ENCODE measurements around the gene PTPN14. TPM values are rescaled to one million over a fixed set of nuclear protein-coding genes. Genes with fewer than 3 reads are reported as not detected.
A peak's percentile ranks its signal among the peaks of the same experiment; 100 is the strongest.

The PTPN14 gene
- total RNA-seq, 1 donor: 104 TPM

DNA sequence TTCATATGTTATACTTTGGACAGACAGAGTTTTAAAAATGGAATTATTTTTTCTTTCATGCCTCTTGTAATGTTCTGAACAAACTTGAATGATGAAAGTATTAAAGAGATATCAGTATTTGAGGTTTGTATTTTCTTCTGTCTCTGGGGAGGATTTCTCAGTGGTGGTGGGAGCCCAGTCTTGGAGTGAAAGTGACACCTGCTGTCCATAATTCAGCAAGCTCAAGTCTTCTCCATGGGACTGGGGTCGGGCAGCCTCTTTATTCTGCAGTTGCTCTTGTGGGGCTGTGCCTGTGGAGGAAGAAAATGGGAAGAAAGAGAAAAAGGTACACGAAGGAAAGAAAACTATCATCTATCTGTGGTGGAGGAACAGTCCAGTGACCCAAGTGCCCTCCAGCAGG is 214.4 kb downstream of the PTPN14 start:
- DNase-seq (ENCODE audit: low read depth): no peak
- TF ChIP-seq CTCF (IDR thresholded peaks at IDR 0.05; ENCODE audit: insufficient read depth, low read depth, low read length): no peak
- no peak overlapping the region for H3K4me3 ChIP-seq (ENCODE audit: low read depth, low read length)

- no peak for TF ChIP-seq CTCF (IDR thresholded peaks at IDR 0.05; ENCODE audit: insufficient read depth, low read depth, low read length)
- H3K4me3 ChIP-seq (ENCODE audit: low read depth, low read length): no peak overlapping the region
- DNase-seq (ENCODE audit: low read depth): no peak
These were observed 215.8 kb downstream of the PTPN14 start for GRCh38 chr1:214335567-214335966.

DNA sequence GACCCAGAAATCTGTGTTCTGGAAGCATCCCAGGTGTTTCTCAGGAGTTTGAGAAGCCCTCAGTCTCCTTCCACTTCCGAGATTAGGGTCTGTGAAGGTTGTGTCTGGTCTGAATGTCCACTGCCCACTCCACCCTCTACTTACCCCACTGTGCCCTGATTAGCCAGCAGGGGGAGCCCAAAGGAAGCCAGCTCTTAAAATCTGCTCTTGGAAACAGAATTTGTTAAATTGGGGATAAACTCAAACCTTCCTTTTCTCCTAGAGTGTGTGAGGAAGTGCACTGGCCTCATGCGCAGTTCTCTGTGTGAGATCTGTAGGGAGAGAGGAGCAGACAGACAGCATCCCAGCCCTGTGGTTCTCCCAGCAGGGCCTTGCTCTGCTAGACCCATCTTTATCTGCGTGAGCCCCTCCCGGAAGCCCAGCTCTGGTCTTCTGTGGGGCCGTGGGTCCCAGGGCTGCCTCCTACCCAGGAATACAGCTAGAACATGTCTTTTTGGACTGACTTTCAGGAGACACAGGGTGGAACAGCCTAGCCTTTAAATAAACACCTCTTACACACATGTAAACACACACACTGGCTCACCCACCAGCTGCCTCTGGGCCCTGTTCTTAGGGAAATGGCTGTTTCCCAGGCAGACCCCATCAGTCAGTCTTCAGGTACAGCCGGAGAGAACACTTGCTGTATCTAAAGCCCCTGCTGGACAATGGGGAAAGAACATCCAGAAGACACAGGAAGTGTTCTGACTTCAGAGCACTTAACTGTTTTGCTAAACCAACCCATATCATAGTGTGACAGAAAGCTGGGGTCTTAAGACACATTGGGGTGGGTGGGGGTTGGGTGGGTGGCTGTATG is 218.2 kb downstream of the PTPN14 start:
- no peak overlapping the region for H3K4me3 ChIP-seq (ENCODE audit: low read depth, low read length)
- peak; percentile 64 for DNase-seq (ENCODE audit: low read depth)
- peak; percentile 99 for TF ChIP-seq CTCF (IDR thresholded peaks at IDR 0.05; ENCODE audit: insufficient read depth, low read depth, low read length)

DNA sequence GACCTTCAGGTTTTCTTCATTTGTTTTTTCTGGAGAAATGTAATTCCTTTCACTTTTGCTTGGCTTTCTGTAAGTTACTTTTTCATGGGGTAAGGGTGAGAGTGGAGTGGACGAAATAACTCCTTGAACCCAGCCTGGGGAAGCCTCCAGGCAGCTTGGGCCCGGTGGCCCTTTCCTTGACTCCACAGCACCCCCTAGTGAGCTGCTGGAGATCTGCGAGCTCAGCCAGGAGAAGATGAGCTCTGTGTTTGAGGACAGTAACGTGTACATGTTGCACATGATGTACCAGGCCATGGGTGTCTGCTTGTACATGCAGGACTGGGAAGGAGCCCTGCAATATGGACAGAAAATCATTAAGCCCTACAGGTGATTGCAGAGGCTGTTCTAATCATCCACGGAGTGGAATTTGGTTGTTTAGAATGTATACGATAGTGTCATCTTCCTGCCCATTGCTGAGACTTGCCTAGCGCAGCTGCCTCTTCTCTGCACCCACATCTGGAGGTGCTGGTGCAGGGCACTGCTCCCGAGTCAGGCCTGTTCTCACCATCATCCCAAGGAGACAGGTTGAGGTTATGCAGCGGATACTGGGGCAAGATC is 219.5 kb downstream of the PTPN14 start:
- TF ChIP-seq CTCF (IDR thresholded peaks at IDR 0.05; ENCODE audit: insufficient read depth, low read depth, low read length): peak; percentile 95
- DNase-seq (ENCODE audit: low read depth): peak; percentile 34
- no peak overlapping the region for H3K4me3 ChIP-seq (ENCODE audit: low read depth, low read length)

- no peak for TF ChIP-seq CTCF (IDR thresholded peaks at IDR 0.05; ENCODE audit: insufficient read depth, low read depth, low read length)
- H3K4me3 ChIP-seq (ENCODE audit: low read depth, low read length): no peak overlapping the region
- no peak for DNase-seq (ENCODE audit: low read depth)
These were observed 220.2 kb downstream of the PTPN14 start for GRCh38 chr1:214331180-214331579.

- no peak for DNase-seq (ENCODE audit: low read depth)
- no peak overlapping the region for H3K4me3 ChIP-seq (ENCODE audit: low read depth, low read length)
- no peak for TF ChIP-seq CTCF (IDR thresholded peaks at IDR 0.05; ENCODE audit: insufficient read depth, low read depth, low read length)
These were observed 220.7 kb downstream of the PTPN14 start for GRCh38 chr1:214330715-214331114.
